Amygdala (tissue), 56 donors: ENCODE data around the gene LILRA1.
A peak's percentile ranks its signal among the peaks of the same experiment; 100 is the strongest.
"Not testable (repeated sequence)": the region's sequence is repeated elsewhere in the genome, so short reads cannot be mapped to it uniquely, and the experiment has no call there.

Experiments
- DNase-seq, 56 donors: peaks; one replicate each; lab custom pipeline; 2025; lab: John Stamatoyannopoulos, UW

LILRA1 gene

DNA sequence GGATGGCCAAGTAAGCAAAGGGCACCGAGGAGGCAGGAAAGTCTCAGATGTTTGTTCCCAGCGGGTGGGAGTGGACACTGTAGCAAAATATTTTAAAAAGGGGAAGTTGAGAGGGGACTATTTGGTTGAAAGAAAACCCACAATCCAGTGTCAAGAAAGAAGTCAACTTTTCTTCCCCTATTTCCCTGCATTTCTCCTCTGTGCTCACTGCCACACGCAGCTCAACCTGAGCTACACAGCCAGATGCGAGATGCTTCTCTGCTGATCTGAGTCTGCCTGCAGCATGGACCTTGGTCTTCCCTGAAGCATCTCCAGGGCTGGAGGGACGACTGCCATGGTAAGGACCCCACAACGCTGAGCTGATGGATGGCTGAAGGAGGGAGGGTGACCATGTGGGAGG, at the start of gene LILRA1:
Gene LILRA1 (plus strand): TSS at position 188 of the 400 bp plus-strand sequence. CDS start 613 bp downstream, outside the sequence.
- DNase-seq, result not testable (repeated sequence)

DNA sequence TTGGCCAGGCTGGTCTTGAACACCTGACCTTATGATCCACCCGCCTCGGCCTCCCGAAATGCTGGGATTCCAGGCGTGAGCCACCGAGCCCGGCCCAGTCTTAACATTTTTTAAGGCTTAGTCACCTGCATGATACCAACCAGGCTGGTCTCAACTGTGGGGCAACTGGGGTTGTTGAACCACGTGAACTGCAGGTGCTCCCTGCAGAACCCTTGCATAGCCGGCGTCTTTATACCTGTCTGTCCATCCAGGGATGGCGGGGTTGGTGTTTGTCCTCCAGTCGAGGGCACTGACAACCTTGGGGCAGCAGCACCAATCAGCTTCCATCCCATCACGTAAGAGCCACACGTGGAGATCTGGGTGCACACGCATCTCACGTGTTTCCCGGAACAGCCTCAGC, 44.6 kb upstream of the LILRA1 start:
- no peak for DNase-seq

DNA sequence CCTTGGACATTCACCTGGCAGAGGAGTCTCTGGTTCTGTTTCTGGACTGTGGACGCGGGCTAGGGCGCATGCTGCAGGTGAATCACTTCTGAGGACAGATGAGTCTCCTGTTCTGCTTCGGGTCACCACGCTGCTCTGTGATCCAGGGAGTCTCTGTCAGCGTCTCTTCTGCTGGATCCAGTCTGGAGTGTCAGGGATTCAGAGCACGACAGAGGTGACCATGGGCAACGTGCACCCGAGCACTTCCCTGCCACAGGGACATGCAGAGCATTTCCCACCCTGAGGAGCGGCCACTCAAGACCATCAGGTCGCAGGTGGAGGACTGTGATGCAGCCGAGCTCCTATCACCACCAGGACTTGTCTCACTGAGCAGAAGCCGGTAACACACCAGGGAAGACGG, 44.2 kb upstream of the LILRA1 start:
- no peak for DNase-seq

DNA sequence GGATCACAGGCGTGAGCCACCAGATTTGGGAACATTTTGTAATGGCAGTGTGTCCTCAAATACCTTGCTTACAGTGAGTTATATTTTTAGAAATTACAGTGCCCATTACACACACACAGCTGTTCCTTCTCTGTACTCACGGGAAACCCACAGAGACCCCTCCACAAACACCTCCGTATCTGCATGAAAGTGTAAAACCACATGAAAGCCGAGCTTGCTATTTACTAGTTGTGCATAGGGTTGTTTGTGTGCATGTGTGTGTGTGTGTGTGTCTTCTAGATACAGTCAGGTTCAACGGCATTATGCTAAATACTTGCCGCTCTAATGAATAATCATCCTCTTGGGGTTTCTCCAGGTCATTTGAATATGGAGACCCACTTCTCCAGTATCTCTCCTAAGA, 42.1 kb upstream of the LILRA1 start:
- no peak for DNase-seq

DNA sequence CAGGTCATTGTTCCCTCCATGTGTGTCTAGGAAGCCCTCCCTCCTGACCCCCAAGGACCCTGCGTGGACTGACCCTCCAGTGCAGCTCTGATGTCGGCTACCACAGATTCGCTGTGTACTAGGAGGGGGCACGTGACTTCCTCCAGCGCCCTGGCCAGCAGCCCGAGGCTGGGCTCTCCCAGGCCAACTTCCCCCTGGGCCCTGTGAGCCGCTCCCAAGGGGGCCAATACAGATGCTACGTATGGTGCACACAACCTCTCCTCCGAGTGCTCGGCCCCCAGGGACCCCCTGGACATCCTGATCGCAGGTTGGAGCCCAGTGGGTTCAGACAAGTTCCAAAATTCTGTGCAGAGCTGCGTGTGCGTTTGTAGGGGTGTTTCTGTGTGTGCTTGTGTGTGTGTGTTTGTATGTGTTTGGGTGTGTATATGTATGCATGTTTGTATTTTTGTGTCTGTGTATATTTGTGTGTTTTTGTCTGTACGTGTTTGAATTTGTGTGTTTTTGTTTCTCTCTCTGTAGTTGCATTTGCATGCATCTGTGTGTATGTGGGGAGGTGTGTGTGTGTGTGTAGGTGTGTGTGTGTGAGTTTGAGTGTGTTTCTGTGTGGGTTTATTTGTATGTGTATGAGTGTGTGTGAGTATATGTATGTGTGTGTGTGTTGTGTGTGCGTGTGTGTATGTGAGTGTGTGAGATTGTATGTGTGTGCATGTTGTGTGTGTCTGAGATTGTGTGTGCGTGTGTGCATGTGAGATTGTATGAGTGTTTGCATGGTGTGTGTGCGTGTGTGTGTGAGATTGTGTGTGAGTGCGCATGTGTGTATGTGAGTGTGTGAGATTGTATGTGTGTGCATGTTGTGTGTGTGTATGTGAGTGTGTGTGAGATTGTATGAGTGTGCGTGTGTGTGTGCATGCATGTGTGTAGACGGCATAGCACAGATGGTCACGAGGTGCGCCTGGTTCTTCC, 41.2 kb upstream of the LILRA1 start:
- peak in 11 of 56 donors; percentile 5 to 41 (median 19) for DNase-seq

DNA sequence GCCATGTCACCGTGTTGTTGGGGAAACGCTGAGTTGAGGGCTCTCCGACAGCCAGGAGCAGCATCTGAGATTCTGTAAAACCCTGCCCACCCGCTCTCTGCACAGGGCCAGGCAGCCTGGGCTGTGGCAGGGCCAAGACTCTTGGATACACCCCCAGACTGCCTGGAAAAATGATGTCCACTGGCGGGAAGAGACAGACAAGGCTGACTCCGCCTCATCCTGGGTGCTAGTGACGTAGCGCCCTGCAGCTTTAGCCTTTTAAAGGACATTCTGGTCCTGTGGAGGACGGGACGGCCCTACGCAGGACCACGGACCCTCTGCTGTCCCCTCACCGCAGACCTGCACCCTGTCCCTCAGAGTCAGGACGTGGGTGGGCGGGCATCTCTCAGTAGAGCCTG, 40.5 kb upstream of the LILRA1 start:
- no peak for DNase-seq

DNA sequence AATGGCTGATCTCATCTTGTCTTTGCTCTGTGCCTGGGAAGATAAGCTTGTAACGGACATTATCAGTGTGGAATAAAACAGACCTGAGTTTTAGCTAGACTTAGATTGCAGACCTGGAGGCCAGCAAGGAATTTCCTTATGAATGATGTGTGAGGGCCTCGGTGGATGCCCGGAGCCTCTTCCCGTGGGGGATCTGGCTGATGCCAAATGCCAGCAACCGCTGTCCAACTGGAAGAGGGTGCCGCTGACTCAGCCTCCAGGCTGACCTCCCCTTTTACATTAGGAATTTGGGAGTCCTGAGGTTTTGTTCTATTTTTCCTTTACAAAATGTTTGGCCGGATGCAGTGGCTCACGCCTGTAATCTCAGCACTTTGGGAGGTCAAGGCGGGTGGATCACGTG, 39.4 kb upstream of the LILRA1 start:
- no peak for DNase-seq

DNA sequence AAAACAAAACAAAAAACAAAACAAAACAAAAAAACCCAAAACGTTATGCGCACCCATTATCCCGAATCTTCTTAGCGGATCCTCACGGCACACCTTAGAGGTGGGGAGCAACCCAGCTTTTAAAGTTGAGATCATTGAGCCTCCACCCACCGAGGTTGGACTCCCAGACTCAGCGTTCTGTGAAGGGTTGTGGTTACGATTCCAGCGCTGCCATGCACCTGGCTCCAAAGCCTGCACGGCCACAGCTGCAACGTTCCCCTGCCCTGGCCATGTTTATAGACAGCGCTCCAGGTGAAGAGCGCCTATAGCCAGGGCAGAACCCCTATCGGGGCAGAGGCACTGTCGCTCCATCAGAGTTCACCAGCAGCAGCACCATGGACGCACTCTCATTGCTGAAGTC, 38.5 kb upstream of the LILRA1 start:
- no peak for DNase-seq

DNA sequence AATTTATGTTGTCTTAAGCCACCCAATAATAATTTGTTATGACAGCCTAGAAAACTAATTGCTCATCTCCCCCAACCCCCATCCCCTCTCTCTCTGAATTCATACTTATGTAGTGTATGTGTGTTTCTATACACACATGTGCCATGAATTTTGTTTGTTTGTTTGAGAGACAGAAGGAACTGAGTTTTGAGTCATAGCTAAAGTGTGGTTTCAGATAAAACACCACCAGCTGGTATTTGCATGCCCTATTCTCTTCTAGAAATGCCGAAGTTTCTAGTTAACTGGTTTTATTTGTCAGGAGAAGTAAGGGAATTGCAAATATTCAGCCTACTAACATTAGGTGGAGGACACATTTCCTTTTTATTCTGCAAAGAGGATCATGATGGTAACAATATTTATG, 37.2 kb upstream of the LILRA1 start:
- DNase-seq, result no peak

DNA sequence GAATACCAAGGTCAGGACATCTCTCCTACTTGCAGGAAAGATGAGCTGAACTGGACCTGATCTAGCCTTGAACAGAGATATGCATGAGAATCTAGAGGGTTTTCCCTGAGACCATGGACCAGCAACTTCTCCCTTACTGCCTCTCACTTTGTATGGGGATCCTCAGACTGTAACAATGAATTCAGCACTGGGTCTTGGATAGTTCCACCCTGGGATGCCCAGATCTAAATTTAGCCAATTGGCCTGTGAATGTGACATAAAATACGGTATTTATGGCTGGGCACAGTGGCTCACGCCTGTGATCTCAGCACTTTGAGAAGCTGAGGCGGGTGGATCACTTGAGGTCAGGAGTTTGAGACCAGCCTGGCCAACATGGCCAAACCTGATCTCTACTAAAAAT, 35.1 kb upstream of the LILRA1 start:
- DNase-seq, result no peak

DNA sequence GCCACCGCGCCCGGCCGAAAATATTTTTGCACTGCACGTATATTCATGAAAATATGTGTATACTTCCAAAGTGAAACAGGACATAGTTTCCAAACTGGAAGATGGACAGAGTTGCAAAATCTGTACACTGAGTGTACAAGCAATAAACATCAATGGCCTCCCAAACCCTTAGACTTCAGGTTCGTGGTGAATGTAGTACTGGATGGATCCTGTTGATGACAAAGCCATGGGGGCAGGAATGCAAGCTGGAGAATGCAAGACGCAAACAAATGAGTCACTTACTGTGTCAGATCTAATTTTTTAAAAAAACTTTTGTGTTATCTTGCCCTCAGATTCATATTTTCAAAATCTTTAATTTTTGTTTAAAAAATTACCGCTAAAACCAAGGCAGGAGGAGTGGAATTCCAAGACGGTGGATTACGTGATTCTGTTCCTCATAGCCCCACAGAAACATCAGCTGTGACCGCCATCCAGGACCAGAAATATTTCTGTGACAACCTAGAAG, 32.5 kb upstream of the LILRA1 start:
- DNase-seq, result no peak

DNA sequence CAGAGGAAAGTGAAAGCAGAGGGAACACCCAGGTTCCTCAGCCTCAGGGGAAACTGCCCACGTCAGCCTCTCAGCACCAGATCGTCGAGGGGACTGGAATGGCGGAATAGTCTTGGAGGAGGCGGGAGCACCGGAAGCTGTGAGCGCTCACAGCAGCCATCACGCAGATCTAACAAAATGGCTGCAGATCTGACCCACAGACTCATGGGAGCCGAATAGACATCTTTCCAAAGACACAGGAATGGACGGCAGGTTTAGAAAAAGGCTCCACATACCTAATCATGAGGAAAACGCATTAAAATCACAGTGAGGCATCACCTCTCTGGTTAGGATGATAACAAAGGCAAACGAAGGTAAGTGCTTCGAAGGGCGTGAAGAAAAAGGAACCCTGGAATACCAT, 31.6 kb upstream of the LILRA1 start:
- DNase-seq, result peak in 1 of 56 donors; percentile 13

DNA sequence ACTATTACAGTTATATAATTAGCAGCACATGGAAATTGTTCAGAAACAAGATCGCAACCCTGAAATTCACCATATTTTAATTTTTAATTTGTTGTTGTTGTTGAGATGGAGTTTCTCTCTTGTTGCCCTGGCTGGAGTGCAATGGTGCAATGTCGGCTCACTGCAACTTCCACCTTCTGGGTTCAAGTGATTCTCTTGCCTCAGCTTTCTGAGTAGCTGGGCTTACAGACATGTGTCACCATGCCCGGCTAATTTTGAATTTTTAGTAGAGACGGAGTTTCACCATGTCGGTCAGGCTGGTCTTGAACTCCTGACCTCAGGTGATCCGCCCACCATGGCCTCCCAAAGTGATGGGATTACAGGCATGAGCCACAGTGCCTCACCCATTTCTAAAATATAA, 30.2 kb upstream of the LILRA1 start:
- DNase-seq, result not testable (repeated sequence)

DNA sequence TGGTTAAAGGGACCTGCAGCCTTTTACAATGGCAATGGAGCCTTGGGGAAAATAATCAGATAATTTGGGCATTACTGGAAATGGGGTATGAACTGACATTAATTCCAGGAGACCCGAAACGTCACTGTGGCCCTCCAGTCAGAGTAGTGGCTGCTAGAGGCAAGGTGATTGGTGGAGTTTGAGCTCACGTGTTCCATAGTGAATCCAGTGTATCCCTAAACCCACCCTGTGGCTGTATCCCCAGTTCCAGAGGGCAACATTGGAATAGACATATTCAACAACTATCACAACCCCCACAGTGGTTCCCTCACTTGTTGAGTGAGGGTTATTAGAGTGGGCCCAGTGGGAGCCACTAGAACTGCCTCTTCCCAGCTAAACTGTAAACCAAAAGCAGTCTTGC, 23.1 kb upstream of the LILRA1 start:
- DNase-seq, result no peak

DNA sequence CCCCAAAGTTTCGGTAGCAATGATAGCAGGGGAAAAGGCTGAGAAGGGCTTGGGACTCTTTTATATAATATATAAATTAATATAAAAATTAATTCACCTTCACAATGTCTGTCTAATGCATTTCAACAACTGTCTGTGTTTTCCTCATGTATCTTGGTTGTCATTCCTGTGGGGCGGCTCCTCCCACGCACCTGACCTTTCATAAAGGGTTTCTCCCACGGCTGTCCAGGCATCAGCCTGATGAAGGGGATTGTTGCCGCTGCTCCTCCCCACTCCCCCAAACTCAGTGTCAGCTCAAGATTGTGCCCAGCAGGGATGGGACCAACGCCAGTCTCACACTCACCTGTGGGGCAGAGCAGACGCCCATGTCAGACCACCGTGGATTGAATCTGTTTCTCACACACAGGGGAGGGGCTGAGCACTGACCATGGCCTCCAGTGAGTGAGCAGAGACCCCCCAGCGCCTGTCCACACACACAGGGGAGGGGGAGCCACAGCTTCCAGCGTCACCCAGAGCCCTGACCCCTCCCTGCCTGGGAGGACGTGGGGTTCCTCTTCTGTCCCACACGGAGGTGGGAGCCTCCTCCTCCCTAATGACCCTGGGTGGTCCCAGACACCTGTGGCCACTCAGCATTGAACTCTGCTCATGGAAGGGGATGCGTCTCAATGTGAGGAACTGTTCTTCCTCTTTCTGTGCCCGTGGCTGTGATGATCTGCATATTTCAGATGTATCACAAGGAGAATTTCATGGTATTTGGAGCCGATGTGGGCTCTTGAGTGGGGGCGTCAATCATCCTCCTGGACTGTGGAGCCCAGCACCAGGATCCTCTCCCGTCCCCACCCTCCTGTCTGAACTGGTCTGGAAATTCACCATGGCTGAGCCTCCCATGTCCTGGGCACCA, 21.5 kb upstream of the LILRA1 start:
- DNase-seq, result not testable (repeated sequence)

DNA sequence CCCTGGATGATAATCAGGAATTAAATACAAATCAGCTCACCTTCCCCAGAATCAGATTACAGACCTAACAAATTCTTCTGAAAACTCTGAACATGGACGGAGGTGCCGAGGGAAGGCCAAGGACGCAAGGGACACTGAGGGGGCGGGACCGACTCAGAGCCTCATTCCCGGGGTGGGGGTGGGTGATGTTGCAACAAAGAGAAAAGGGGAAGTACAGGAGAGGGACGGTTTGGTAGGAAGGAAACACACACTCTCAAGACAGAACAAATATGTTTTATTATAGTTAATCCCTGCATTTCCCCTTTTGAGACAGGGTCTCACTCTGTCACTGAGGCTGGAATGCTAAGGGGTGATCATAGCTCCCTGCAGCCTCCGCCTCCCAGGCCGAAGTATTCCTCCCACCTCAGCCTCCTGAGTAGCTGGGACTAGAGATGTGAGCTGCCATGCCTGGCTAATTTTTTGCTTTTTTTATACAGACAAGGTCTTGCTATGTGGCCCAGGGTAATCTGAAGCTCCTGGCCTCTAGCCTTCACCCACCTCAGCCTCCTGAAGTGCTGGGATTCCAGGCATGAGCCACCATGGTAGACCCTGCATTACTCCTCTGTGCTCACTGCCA, 20.6 kb upstream of the LILRA1 start:
- peak in 1 of 56 donors; percentile 14 for DNase-seq

DNA sequence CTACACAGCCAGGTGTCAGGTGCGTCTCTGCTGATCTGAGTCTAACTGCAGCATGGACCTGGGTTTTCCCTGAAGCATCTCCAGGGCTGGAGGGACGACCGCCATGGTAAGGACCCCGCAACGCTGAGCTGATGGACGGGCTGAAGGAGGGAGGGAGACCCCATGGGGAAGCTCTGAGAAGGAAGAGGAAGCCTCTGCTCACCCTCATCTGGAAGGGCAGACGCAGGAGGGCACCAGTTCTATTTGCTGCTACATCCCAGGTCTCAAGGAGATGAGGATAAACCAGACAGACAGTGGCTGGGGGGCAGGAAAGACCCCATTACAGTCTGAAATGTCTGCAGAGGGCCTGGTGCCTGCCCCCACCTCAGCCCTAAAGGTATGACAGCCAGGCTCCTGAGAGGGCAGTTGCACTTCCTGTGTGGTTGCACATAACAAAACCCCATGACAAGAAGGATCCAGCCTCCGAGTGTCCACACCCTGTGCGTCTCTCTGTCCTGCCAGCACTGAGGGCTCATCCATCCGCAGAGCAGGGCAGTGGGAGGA, 20.0 kb upstream of the LILRA1 start, which contains the start of gene LILRA2:
Gene LILRA2 (plus strand): TSS at position 461 of the 543 bp plus-strand sequence. CDS start 89 bp downstream, outside the sequence.
- DNase-seq, result peak in 1 of 56 donors; percentile 8

DNA sequence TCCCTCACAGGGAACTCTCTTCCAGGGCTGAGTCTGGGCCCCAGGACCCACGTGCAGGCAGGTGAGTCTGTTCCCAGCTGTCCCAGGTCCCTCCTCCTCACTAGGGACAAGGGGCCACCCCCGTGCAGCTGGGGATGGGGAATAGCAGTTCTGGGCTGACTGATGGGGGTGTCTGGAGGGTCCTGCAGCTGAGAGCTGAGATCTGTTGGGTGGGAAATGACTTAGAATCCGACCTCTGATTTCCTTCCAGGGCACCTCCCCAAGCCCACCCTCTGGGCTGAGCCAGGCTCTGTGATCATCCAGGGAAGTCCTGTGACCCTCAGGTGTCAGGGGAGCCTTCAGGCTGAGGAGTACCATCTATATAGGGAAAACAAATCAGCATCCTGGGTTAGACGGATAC, 19.4 kb upstream of the LILRA1 start:
- no peak for DNase-seq

DNA sequence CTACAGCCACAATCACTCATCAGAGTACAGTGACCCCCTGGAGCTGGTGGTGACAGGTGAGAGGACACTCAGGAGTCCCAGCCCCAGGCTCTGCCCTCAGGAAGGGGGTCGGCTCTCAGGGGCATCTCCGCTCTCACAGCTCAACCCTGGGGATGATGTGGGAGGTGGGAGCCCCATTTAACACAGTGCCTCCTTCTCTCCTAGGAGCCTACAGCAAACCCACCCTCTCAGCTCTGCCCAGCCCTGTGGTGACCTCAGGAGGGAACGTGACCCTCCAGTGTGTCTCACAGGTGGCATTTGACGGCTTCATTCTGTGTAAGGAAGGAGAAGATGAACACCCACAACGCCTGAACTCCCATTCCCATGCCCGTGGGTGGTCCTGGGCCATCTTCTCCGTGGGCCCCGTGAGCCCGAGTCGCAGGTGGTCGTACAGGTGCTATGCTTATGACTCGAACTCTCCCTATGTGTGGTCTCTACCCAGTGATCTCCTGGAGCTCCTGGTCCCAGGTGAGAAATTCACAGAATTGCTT, 18.8 kb upstream of the LILRA1 start:
- no peak for DNase-seq

DNA sequence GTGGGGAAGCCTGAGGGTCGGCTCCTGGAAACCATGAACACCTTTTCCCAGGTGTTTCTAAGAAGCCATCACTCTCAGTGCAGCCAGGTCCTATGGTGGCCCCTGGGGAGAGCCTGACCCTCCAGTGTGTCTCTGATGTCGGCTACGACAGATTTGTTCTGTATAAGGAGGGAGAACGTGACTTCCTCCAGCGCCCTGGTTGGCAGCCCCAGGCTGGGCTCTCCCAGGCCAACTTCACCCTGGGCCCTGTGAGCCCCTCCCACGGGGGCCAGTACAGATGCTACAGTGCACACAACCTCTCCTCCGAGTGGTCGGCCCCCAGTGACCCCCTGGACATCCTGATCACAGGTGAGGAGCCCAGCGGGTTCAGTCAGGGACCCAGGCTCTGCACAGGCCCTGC, 18.2 kb upstream of the LILRA1 start:
- DNase-seq, result not testable (repeated sequence)
